ENCODE data around the gene KCTD2.
"Not testable (repeated sequence)": the region's sequence is repeated elsewhere in the genome, so short reads cannot be mapped to it uniquely, and the experiment has no call there.

Gene KCTD2

DNA sequence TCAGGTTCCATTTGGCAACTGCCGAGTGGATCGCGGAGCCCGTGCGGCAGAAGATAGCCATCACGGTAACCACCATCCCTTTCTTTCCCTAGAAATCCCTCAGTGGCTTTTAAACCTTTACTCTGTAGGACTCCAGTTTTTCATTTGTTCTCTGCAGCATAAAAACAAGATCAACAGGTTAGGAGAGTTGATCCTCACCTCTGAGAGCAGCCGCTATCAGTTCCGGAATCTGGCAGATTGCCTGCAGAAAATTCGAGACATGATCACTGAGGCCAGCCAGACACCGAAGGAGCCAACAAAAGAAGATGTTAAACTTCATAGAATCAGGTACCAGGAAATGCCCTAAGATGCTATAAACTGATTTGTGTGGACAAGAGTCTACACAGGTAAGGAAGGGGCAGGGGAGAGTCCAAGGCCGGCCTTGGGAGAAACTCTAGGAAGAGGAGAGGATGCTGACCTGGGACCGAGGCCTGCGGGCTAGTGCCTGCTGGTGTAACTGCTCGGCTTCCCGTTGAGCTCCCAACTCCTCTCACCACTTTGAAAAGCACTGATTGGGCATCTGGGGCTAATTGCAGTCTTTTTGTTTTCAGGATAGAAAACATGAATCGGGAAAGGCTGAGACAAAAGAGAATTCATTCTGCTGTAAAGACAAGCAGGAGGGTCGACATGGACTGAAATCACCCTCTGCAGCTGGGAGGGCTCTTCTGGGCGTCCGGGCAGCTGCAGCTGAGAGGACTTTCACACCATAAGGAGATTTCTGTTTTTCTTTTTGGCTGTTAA lies 26.5 kb upstream of the KCTD2 start:
- no peak for DNase-seq (ENCODE audit: low spot score)

DNA sequence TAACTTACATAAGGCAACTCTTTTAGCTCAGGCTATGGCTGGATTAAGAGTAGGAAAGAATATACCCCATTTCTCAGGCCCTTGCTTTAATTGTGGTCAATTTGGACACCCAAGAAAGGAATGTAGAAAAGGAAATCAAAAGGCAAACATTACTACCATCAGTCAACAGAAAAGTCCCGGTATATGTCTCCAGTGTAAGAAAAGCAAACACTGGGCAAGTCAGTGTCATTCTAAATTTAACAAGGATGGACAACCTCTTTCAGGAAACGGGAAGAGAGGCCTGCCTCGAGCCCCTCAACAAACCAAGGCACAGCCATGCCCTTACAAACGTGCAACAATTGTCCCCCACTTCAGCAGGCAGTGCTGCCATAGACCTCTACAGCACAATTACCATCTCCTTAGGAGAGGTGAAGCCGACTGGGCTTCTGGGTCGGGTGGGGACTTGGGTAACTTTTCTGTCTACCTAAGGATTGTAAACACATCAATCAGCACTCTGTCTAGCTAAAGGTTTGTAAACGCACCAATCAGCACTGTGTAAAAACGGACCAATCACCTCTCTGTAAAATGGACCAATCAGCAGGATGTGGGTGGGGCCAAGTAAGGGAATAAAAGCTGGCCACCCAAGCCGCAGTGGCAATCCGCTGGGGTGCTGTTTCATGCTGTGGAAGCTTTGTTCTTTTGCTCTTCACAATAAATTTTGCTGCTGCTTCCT lies 22.2 kb upstream of the KCTD2 start:
- DNase-seq (ENCODE audit: low spot score) = no peak

DNA sequence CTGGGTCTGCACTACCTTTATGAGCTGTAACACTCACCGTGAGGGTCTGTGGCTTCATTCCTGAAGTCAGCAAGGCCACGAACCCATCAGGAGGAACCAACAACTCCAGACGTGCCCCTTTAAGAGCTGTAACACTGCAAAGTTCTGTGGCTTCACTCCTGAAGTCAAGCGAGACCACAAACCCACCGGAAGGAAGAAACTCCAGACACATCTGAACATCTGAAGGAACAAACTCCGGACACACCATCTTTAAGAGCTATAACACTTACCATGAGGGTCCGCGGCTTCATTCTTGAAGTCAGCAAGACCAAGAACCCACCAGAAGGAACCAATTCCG lies 21.7 kb upstream of the KCTD2 start:
- not testable (repeated sequence) for DNase-seq (ENCODE audit: low spot score)

DNA sequence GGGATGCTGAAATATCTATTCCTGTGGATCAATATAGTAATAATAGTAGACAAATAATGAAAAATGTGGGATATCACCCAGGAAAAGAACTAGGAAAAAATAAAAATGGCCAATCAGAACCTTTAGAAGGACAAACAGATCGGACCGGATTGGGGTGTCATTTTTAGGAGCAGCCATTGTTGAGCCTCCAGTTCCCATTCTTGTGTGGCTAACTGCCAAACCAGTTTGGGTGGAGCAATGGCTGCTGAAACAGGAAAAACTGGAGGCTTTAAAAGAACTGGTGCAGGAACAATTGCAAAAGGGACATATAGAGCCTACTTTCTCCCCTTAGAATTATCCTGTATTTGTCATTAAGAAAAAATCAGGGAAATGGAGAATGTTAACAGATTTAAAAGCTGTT lies 20.4 kb upstream of the KCTD2 start:
- DNase-seq (ENCODE audit: low spot score) = not testable (repeated sequence)

DNA sequence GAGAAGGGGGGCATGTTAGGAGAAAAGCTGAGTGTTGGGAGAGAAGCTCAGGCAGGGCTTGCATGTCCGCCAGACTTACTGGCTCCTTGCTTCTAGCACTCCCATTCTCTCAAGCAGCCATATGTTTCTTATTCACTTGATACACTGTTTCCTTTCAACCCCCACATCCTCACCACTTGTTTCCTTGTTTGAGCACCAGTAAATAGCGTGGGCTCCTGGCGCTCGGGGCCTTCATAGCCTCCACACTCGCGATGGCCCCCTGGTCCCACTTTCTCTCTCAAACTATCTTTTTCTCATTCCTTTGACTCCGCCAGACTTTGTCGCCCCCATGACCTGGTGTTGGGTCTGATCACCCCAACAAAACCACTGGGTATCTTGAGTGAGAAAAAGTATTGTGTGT lies 16.9 kb upstream of the KCTD2 start:
- no peak for DNase-seq (ENCODE audit: low spot score)

DNA sequence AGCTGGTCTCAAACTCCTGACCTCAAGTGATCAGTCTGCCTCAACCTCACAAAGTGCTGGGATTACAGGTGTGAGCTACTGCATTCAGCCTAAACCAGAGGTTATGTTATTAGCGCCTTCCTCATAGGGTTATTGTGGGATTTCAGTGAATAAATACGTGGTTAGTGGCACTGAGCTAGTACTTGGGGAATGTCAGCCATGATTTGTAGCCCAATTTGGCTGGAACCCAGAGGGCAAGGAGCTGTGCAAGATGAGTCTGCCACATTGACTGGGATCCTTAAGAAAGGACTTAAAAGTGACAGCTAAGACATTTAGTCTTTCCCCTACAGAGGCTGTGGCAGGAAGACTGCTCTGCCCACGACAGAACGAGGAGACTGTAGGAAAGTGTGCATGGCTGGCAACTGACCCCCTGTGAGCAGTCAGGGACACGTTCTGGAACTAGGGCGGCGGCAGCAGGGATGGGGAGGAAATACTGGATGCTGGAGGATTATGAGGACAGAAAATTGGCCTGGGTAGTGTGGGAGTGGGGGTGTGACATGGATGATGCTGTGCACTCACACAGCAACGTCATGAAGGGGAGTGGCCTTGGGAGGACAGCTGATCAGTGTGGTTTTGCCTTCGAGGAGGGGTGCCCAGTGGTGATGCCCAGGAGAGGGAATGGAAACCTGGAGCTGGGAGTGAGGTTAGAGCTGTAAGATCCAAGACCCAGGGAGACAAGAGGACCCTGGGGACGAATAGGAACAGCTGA lies 14.9 kb upstream of the KCTD2 start:
- DNase-seq (ENCODE audit: low spot score) = peak; percentile 90

DNA sequence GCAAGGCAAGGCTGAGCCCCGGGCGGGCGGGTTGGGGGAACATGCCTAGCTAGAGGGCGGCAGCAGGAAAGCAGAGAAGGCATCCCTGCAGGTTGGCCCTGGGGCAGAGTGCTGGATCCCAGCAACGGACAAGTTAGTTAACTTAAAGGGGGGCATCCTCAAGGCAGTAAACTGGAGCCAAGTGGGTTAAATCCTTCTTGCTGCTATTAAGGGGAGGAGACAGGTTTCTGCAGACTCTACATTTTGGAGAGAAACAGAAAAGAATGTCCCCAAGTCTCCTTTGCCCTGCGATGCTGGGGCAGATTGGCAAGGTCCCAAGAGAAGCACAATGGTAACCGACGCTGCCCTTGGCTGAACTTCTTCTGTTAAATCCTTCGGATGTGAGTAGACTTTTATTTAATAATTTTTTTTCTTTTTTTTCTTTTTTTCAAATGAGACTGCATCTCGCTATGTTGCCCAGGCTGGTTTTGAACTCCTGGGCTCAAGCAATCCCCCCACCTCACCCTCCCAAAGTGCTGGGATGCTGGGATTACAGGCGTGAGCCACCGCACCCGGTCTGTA lies 14.2 kb upstream of the KCTD2 start:
- DNase-seq (ENCODE audit: low spot score) = no peak

DNA sequence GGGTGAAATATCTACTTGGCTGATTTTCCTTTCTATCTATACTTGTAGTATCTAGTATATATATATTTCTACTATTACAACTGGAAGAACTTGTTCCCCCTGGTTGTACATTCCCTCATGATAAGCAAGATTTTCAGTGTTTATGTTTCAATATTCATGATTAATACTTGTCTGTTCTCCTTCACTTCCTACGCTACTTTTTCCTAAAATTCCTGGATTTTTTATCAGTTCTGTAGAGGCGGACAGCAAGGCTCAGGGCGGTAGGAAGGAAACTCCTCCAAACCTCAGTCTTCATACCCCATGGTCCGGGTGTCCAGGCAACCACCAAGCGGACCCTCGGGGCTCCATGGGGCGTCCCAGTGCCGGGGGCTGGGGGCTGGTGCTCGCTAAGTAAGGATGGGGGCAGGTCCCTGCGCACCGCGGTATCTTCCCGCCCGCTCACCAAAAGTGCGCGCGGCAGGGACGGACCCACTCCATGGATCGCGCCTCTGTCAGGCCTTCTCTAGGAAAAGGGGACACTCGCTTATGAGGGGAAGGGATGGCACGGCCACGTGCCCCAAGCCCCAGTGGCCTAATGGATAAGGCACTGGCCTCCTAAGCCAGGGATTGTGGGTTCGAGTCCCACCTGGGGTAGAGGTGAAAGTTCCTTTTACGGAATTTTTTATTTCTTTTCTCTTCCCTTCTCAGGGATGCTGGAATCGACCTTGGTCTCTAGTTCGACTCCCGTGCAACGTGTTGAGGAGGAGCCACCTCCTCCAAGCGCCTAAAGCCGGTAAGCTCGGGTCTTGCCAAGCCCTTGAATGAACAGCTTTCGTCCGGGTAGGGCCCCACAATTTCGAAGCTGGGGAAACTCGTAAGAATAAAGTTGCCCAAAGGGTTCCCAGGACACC lies 13.4 kb upstream of the KCTD2 start:
- peak; percentile 80 for DNase-seq (ENCODE audit: low spot score)

DNA sequence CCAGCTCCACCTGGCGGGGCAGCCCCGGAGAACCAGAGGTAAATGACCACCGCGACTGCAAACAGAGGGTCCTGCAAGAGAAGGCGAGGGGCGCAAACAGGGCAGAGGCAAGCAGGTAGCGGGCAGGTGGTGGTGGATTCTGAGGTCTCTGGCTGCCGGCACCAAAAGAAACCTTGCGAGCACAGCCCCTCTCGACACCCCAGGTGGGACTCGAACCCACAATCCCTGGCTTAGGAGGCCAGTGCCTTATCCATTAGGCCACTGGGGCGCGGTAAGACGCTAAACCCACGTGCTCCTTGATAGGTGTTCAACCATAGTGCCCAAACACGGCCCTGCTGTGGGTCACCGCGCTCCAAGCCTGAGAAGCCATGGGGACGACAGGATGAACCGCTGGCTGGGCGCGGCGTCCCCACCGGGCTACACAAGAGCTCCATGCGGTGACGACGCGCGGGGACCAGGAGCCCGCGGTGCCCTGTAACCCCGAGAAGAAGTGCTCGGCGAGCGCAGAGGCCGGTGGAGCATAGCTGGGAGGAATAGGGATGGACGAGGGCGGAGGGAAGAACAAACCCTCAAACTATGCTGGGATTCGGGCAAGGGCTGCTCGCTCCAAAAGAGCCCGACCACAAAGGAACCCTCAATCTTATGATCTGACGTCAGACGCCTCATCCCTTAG lies 12.7 kb upstream of the KCTD2 start:
- DNase-seq (ENCODE audit: low spot score) = peak; percentile 65

DNA sequence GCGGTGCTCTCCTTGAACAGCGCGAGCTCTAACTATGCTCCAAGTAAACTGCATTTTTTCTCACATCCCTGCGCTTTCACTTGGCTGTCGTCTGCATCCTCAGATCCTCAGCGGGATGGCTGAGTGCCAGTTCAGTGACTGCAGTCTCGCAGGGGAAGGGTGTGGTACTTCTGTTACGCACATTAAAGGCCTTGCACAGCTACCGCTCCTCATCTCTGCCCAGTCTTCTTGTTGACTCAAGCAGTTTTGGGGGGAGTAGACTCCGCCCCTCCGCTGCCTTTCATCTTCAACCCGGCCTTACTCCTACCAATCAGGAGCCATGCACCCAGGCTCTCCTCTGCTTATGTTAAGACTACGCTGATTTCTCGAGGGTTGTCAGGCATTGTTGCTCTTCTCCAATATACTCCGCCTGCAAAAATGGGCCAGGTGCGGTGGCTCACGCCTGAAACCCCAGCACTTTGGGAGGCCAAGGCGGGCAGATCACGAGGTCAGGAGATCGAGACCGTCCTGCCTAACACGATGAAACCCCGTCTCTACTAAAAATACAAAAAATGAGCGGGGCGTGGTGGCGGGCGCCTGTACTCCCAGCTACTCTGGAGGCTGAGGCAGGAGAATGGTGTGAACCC lies 10.3 kb upstream of the KCTD2 start:
- DNase-seq (ENCODE audit: low spot score) = no peak

DNA sequence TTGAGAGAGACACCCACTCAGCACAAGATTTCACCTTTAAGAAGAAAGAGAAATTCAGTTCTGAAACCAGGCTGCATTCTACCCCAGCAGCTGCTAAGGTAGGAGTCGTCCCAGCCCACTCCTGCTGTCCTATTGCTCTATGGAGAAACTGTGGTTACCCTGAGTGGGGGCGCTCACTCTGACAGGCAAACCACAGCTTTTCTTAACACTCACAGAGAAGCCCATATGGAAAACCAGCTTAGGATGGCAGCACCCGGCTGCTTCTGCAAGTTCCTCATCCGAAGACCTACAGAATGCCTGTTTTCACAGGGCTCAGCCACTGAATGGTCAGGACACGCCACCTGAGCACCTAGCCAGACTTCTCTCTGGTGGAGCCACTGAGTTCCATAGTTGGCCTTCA lies 7.8 kb upstream of the KCTD2 start:
- DNase-seq (ENCODE audit: low spot score) = no peak

DNA sequence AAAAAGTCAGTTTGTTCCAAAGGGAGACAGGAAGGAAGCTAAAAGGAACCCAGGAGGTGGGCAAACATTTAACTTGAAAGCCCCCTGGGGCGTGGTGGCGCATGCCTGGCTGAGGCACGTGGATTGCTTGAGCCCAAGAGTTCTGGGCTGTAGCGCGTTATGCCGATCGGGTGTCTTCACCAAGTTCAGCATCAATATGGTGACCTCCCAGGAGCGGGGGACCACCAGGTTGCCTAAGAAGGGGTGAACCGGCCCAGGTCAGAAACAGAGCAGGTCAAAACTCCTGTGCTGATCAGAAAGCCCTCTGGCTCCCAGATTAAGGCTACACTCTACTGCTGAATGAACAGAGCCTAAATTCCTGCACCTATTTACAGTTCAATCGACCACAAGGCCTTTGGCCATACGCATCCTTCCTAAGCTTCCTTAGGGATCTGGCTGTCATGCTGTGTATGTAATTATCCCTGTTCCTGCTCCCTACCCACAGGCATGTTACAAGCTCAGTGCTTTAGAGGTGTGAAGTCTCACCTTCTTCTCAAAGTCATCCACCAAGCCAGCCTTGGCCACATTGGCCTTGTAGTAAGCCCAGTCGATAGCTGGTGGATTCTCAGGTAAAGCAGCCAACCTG lies 5.3 kb upstream of the KCTD2 start:
- DNase-seq (ENCODE audit: low spot score) = no peak

DNA sequence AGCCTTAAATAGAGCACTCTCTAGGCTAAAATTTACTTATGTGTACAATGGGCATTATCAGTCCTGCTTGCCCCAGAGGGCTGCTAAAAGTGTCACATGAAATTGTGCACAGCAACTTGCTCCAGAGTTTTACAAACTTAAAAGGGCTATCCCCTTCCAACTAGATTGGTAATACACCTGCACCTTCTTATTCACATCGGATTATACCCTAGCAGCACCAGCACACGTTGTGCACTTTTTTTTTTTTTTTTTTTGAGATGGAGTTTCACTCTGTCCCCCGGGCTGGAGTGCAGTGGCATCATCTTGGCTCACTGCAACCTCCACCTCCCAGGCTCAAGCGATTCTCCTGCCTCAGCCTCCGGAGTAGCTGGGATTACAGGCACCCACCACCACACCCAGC lies 3.2 kb upstream of the KCTD2 start:
- DNase-seq (ENCODE audit: low spot score) = not testable (repeated sequence)

DNA sequence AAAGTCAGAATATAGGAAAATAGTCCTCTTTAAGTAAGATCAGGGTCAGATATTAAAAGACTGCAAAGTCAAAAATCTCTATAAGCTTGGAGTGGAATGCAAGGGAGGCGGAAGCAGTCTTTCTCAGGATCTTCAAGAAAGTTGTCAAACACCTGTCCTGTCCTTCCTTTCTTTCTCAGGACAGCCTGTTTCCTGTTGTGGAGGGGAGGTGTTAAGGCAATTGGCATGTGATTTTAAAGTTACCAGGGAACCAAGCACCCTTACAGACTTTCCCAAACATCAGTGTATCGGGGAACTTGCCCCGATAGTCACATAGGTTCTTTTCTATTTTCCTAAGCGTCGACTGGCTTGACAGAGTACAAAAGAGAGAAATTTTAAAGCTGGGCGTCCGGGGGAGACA lies 2.3 kb upstream of the KCTD2 start:
- no peak for DNase-seq (ENCODE audit: low spot score)

DNA sequence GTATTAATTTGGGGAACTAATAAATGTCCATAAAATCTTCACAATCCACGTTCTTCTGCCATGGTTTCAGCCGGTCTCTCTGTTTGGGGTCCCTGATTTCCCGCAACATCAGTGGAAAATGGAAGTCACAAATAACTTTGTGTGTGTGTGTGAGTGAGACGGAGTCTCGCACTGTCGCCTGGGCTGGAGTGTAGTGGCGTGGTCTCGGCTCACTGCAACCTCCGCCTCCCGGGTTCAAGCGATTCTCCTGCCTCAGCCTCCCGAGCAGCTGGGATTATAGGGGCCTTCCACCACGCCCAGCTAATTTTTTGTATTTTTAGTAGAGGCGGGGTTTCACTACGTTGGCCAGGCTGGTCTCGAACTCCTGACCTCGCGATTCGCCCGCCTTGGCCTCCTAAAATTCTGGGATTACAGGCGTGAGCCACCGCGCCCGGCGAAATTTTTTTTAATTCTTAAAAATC lies 1.0 kb upstream of the KCTD2 start:
- not testable (repeated sequence) for DNase-seq (ENCODE audit: low spot score)

DNA sequence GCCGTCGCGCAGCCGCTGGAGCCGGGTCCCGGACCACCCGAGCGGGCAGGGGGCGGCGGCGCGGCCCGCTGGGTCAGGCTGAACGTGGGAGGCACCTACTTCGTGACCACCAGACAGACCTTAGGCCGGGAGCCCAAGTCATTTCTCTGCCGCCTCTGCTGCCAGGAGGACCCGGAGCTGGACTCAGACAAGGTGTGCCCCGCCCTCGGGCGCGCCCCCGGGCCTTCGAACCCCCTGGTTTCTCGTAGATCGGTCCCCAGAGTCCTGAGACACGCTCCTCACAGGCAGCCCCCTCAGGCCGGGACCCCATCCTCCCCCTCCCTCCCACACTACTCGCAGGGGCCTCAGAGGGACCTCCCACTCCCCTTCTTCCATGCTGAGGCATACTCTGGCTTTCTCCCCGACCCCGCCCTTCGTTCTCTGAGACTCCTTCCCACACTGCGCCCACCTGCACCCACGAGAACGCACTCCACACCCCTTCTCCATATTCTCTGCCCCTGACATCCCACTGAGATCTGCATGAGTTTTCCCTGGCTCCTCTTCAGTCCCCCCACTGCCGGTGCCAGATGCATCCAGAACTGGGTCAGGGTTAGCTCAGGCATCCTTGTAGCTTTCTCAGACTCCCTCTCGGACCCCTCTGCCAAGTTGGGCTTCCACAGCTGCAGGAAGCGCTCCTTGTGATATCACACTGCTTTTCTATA lies 523 bp downstream of the KCTD2 start:
- DNase-seq (ENCODE audit: low spot score) = no peak

DNA sequence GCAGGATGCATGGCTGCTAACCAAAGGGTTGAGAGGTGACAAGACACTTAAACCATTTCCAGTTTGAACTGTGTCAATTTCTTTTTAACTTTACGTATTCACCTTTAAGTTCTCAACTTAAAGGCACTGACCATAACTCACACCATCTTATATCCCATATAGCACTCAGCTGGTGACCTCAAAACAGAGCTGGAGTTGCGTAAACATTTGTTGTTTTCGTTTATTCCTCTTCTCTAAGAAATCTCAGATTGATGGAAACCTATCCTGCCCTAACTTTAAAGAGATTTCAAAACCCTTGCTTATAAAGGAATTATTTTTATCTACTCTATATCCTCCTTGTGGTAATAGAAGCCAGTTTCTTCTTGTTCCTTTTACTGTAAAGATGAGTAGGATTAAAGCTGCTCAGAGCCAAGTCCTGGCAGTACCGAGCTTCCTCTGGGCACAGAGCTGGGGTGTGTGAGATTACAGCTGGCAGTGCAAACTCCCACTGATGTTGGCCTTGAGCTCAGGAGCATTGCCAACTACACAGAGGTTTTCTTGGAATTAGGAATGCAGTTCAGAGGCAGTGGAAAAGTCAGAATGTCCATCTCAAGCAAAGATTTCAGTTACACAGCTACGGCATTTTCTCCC lies 1.3 kb downstream of the KCTD2 start:
- no peak for DNase-seq (ENCODE audit: low spot score)

DNA sequence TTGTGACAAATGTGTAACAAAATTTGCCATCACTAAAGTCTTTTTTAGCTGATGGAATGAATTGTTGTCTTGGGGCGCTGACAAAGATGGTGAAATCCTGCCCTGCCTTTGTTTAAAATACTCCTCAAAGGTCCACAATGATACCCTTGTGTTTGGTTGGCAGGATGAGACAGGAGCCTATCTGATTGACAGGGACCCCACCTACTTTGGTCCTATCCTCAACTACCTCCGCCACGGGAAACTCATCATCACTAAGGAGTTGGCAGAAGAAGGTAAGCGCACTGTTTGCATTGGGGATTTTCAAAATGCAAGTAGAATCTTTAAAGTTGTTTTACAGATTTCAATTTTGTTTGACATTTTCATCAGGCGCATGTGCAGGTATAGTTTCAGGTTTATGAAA lies 2.0 kb downstream of the KCTD2 start:
- no peak for DNase-seq (ENCODE audit: low spot score)

DNA sequence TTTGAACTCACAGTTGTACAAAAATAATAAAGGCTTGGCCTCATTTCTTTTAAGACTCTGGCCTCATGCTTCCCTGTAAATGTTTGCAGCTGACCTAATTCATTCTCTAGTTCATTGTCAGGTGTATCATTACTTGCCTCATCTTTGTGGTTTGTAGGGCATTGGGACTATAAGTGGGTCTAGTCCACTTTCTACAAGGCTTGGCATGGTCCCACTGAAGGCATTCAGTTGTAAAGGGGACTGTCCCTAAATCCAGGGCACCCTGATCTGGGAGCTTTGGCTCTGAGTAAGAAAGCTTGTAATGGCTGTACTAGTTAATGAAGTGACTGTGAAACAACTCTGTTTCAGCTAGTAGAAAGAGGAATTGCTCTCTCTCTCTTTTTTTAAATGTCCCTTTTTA lies 2.7 kb downstream of the KCTD2 start:
- DNase-seq (ENCODE audit: low spot score) = no peak

Data from hepatic stellate cell (primary cell).